DOHH2 (cell line): ENCODE measurements around the gene ITGB4.

Experiments
- H3F3A ChIP-seq: fragments of 200-600 bp; sonication (generic), shearing (Covaris generic); 2 replicates; pipeline ENCODE4 v1.6.0; 2016; ENCODE audit warnings: antibody characterized with exemption, mild to moderate bottlenecking; ENCODE audit not compliant: control insufficient read depth, insufficient read depth
- H3K27ac ChIP-seq: fragments of 200-600 bp; sonication (generic); 2 replicates; pipeline ENCODE4 v1.5.1; 2014; ENCODE audit warnings: low read depth, mild to moderate bottlenecking, low read length, moderate library complexity
- H3K27me3 ChIP-seq: fragments of 200-600 bp; sonication (generic); 2 replicates; pipeline ENCODE4 v1.6.1; 2014; ENCODE audit warnings: mild to moderate bottlenecking, low read length, mixed read lengths; ENCODE audit not compliant: control insufficient read depth
- H3K36me3 ChIP-seq: fragments of 200-600 bp; sonication (generic); 2 replicates; pipeline ENCODE4 v1.6.1; 2014; ENCODE audit warnings: mild to moderate bottlenecking, low read length, moderate library complexity, mixed read lengths; ENCODE audit not compliant: control insufficient read depth
- H3K4me1 ChIP-seq: fragments of 200-600 bp; sonication (generic); 2 replicates; pipeline ENCODE4 v1.6.1; 2014; ENCODE audit warnings: mild to moderate bottlenecking, low read length, mixed read lengths; ENCODE audit not compliant: control insufficient read depth
- H3K4me2 ChIP-seq: fragments of 200-600 bp; sonication (generic); 2 replicates; pipeline ENCODE4 v1.6.0; 2014; ENCODE audit warnings: mild to moderate bottlenecking, low read length, moderate library complexity
- H3K4me3 ChIP-seq: fragments of 200-600 bp; sonication (generic); 2 replicates; pipeline ENCODE4 v1.5.1; 2014; ENCODE audit warnings: mild to moderate bottlenecking, low read length, mixed read lengths
- H3K79me2 ChIP-seq: fragments of 200-600 bp; sonication (generic); 2 replicates; pipeline ENCODE4 v1.6.1; 2014; ENCODE audit warnings: mild to moderate bottlenecking, low read length, mixed read lengths; ENCODE audit not compliant: control insufficient read depth
- H3K9me2 ChIP-seq: fragments of 200-600 bp; sonication (generic); replicated peaks from 2 replicates; pipeline ENCODE4 v1.6.1; 2014; ENCODE audit warnings: mild to moderate bottlenecking, low read length, mixed read lengths; ENCODE audit not compliant: control insufficient read depth
- H3K9me3 ChIP-seq: fragments of 200-600 bp; sonication (generic); 2 replicates; pipeline ENCODE4 v1.6.1; 2014; ENCODE audit warnings: antibody characterized with exemption, low read length, mixed read lengths; ENCODE audit not compliant: control insufficient read depth, insufficient read depth
- H4K20me1 ChIP-seq: fragments of 200-600 bp; sonication (generic); 2 replicates; pipeline ENCODE4 v1.6.0; 2014; ENCODE audit warnings: low read depth, mild to moderate bottlenecking, antibody characterized with exemption, low read length, moderate library complexity; ENCODE audit not compliant: control insufficient read depth, insufficient read depth
- CTCF ChIP-seq: fragments of 200-600 bp; sonication (generic); IDR thresholded peaks from one replicate; pipeline ENCODE4 v1.5.1; 2014; ENCODE audit warnings: antibody characterized with exemption, mild to moderate bottlenecking, low read depth, low read length; ENCODE audit not compliant: poor library complexity, severe bottlenecking
- EZH2phosphoT487 ChIP-seq: fragments of 200-600 bp; sonication (generic); IDR thresholded peaks from 2 replicates; pipeline ENCODE4 v1.6.1; 2017; ENCODE audit warnings: borderline replicate concordance, mild to moderate bottlenecking, antibody characterized with exemption, low read length, moderate library complexity, mixed read lengths

The ITGB4 gene

GRCh38 chr17:75727391-75727790 lies 6.1 kb downstream of the ITGB4 start:
- H3K9me3 ChIP-seq: no peaks in the 10 kb centered on the region
- H3F3A ChIP-seq: no peaks in the 10 kb centered on the region
- no peaks in the 10 kb centered on the region for H3K4me1 ChIP-seq
- no peaks in the 10 kb centered on the region for H4K20me1 ChIP-seq
- H3K36me3 ChIP-seq: no peaks in the 10 kb centered on the region
- no peaks in the 10 kb centered on the region for H3K79me2 ChIP-seq
- no peaks in the 10 kb centered on the region for H3K9me2 ChIP-seq
- H3K4me2 ChIP-seq: no peak overlapping the region
- TF ChIP-seq EZH2phosphoT487: no peak
- no peak for TF ChIP-seq CTCF
- H3K4me3 ChIP-seq: no peak overlapping the region
- H3K27me3 ChIP-seq: no peaks in the 10 kb centered on the region
- no peak overlapping the region for H3K27ac ChIP-seq

GRCh38 chr17:75729351-75729750 lies 8.1 kb downstream of the ITGB4 start:
- Histone ChIP-seq H3K27me3 (no peaks in the 10 kb centered on the region), H3K4me3 (no peak overlapping the region), H3K4me1 (no peaks in the 10 kb centered on the region), H3K27ac (no peak overlapping the region), H4K20me1 (no peaks in the 10 kb centered on the region), H3K79me2 (no peaks in the 10 kb centered on the region), H3F3A (0 out of 2 replicates have a peak, but pooled peaks cover under 1% of the 10 kb centered on the region), H3K9me3 (no peaks in the 10 kb centered on the region), H3K9me2 (no peaks in the 10 kb centered on the region), H3K4me2 (no peak overlapping the region), H3K36me3 (no peaks in the 10 kb centered on the region)
- TF ChIP-seq EZH2phosphoT487 (no peak), CTCF (no peak)

- Histone ChIP-seq H3F3A (0 out of 2 replicates have a peak, but pooled peaks cover 3% of the 10 kb centered on the region), H3K27me3 (no peaks in the 10 kb centered on the region), H3K4me2 (no peak overlapping the region), H4K20me1 (no peaks in the 10 kb centered on the region), H3K27ac (no peak overlapping the region), H3K79me2 (no peaks in the 10 kb centered on the region), H3K36me3 (no peaks in the 10 kb centered on the region), H3K9me3 (no peaks in the 10 kb centered on the region), H3K4me1 (peaks cover 6% of the 10 kb centered on the region), H3K4me3 (no peak overlapping the region), H3K9me2 (no peaks in the 10 kb centered on the region)
- TF ChIP-seq EZH2phosphoT487 (no peak), CTCF (no peak)
These were observed 8.8 kb downstream of the ITGB4 start for GRCh38 chr17:75730065-75730464.
